H9 (cell line): ENCODE measurements around the gene KCNIP3. TPM values are rescaled to one million over a fixed set of nuclear protein-coding genes. Genes with fewer than 3 reads are reported as not detected.
A peak's percentile ranks its signal among the peaks of the same experiment; 100 is the strongest.

Experiments used
- DNase-seq: peaks from one replicate; pipeline ENCODE4 v3.0.0-alpha.2; 2017
- H2AFZ ChIP-seq: one replicate; pipeline ENCODE4 v1.6.1; 2013; ENCODE audit warnings: mild to moderate bottlenecking, low read length, control low read depth, moderate library complexity
- H2AK5ac ChIP-seq: 2 replicates; pipeline ENCODE4 v1.6.1; 2013; ENCODE audit warnings: low read length, control low read depth, mixed read lengths; ENCODE audit not compliant: insufficient read length
- H2BK120ac ChIP-seq: one replicate; pipeline ENCODE4 v1.6.1; 2013; ENCODE audit warnings: low read depth, mild to moderate bottlenecking, low read length, control low read depth, inconsistent platforms; ENCODE audit not compliant: poor library complexity, severe bottlenecking
- H2BK12ac ChIP-seq: 2 replicates; pipeline ENCODE4 v1.6.1; 2013; ENCODE audit warnings: low read length, control low read depth, mixed read lengths, low read depth; ENCODE audit not compliant: insufficient read length
- H2BK15ac ChIP-seq: 2 replicates; pipeline ENCODE4 v1.6.1; 2013; ENCODE audit warnings: low read depth, low read length, control low read depth
- H2BK20ac ChIP-seq: one replicate; pipeline ENCODE4 v1.6.1; 2013; ENCODE audit warnings: low read depth, mild to moderate bottlenecking, low read length, control low read depth, inconsistent platforms; ENCODE audit not compliant: poor library complexity, severe bottlenecking
- H2BK5ac ChIP-seq: 2 replicates; pipeline ENCODE4 v1.6.1; 2013; ENCODE audit warnings: low read length, control low read depth, mixed read lengths; ENCODE audit not compliant: insufficient read length
- H3K14ac ChIP-seq: 2 replicates; pipeline ENCODE4 v1.6.1; 2013; ENCODE audit warnings: low read length, control low read depth; ENCODE audit not compliant: insufficient read depth
- H3K18ac ChIP-seq: 2 replicates; pipeline ENCODE4 v1.6.1; 2013; ENCODE audit warnings: low read depth, mild to moderate bottlenecking, mixed read lengths, low read length, control low read depth; ENCODE audit not compliant: insufficient read length
- H3K23ac ChIP-seq: 2 replicates; pipeline ENCODE4 v1.6.1; 2013; ENCODE audit warnings: low read length, control low read depth, mixed read lengths, low read depth; ENCODE audit not compliant: insufficient read length
- H3K23me2 ChIP-seq: 2 replicates; pipeline ENCODE4 v1.6.1; 2013; ENCODE audit warnings: low read depth, mild to moderate bottlenecking, mixed read lengths, low read length, control low read depth; ENCODE audit not compliant: insufficient read length, poor library complexity, severe bottlenecking
- H3K27ac ChIP-seq: 2 replicates; pipeline ENCODE4 v1.5.1; 2013; ENCODE audit warnings: low read length, control low read depth, mixed read lengths, low read depth; ENCODE audit not compliant: insufficient read length
- H3K27me3 ChIP-seq: 2 replicates; pipeline ENCODE4 v1.6.1; 2013; ENCODE audit warnings: low read length, control low read depth, inconsistent platforms; ENCODE audit not compliant: insufficient read depth
- H3K4ac ChIP-seq: 2 replicates; pipeline ENCODE4 v1.6.1; 2013; ENCODE audit warnings: low read depth, mild to moderate bottlenecking, control low read depth, inconsistent platforms, low read length, moderate library complexity
- H3K4me1 ChIP-seq: 2 replicates; pipeline ENCODE4 v1.6.1; 2013; ENCODE audit warnings: low read length, control low read depth, inconsistent platforms; ENCODE audit not compliant: insufficient read depth
- H3K4me2 ChIP-seq: 2 replicates; pipeline ENCODE4 v1.6.1; 2013; ENCODE audit warnings: low read length, control low read depth, mixed read lengths; ENCODE audit not compliant: insufficient read length, insufficient read depth
- H3K56ac ChIP-seq: 2 replicates; pipeline ENCODE4 v1.6.1; 2013; ENCODE audit warnings: low read depth, mild to moderate bottlenecking, mixed read lengths, low read length, control low read depth; ENCODE audit not compliant: insufficient read length
- H3K79me1 ChIP-seq: 2 replicates; pipeline ENCODE4 v1.6.1; 2013; ENCODE audit warnings: low read depth, mild to moderate bottlenecking, moderate library complexity, low read length, control low read depth, inconsistent platforms; ENCODE audit not compliant: insufficient read depth, poor library complexity, severe bottlenecking
- H3K79me2 ChIP-seq: 2 replicates; pipeline ENCODE4 v1.6.1; 2013; ENCODE audit warnings: low read length, control low read depth, inconsistent platforms; ENCODE audit not compliant: insufficient read depth
- H3K9ac ChIP-seq: 2 replicates; pipeline ENCODE4 v1.6.1; 2013; ENCODE audit warnings: low read length, control low read depth, mixed read lengths; ENCODE audit not compliant: insufficient read length; ENCODE audit errors: extremely low read depth
- H3K9me3 ChIP-seq: one replicate; pipeline ENCODE4 v1.6.1; 2013; ENCODE audit warnings: low read depth, low read length, inconsistent platforms; ENCODE audit not compliant: control insufficient read depth
- H3T11ph ChIP-seq: one replicate; pipeline ENCODE4 v1.6.1; 2013; ENCODE audit warnings: mild to moderate bottlenecking, low read length, control low read depth, inconsistent platforms
- H4K20me1 ChIP-seq: one replicate; pipeline ENCODE4 v1.6.1; 2013; ENCODE audit not compliant: control insufficient read depth, insufficient read length, insufficient read depth
- H4K5ac ChIP-seq: 2 replicates; pipeline ENCODE4 v1.6.1; 2013; ENCODE audit warnings: low read depth, mild to moderate bottlenecking, mixed read lengths, low read length, control low read depth; ENCODE audit not compliant: insufficient read length
- H4K8ac ChIP-seq: replicated peaks from 2 replicates; pipeline ENCODE4 v1.6.1; 2013; ENCODE audit warnings: low read length, control low read depth, mixed read lengths, low read depth; ENCODE audit not compliant: insufficient read length
- H4K91ac ChIP-seq: 2 replicates; pipeline ENCODE4 v1.6.1; 2013; ENCODE audit warnings: low read depth, mild to moderate bottlenecking, moderate library complexity, mixed read lengths, low read length, control low read depth; ENCODE audit not compliant: insufficient read length
- H3K27ac Mint-ChIP-seq, 3 experiments: 2 replicates in 2 of 3; 3 replicates in 1 of 3; pipeline ENCODE4 v1.8.0; 2020 to 2021; ENCODE audit warnings: mixed read lengths in 3 of 3, mild to moderate bottlenecking in 1 of 3, moderate library complexity in 1 of 3
- H3K27me3 Mint-ChIP-seq: 2 replicates; pipeline ENCODE4 v1.8.0; 2021; ENCODE audit warnings: low read depth, mild to moderate bottlenecking, moderate library complexity, mixed read lengths
- H3K36me3 Mint-ChIP-seq, 3 experiments: 2 replicates in 2 of 3; 3 replicates in 1 of 3; pipeline ENCODE4 v1.8.0; 2020 to 2021; ENCODE audit warnings: low read depth in 3 of 3, mixed read lengths in 3 of 3; ENCODE audit not compliant: insufficient read depth in 1 of 3
- H3K4me1 Mint-ChIP-seq, 2 experiments: 2 replicates each; pipeline ENCODE4 v1.8.0; 2020; ENCODE audit warnings: mixed read lengths in 2 of 2
- H3K4me3 Mint-ChIP-seq, 2 experiments: 2 replicates in 1 of 2; 3 replicates in 1 of 2; pipeline ENCODE4 v1.8.0; 2020 to 2021; ENCODE audit warnings: mild to moderate bottlenecking in 2 of 2, mixed read lengths in 2 of 2, moderate library complexity in 1 of 2
- H3K9me3 Mint-ChIP-seq, 2 experiments: 2 replicates in 1 of 2; 3 replicates in 1 of 2; pipeline ENCODE4 v1.8.0; 2020; ENCODE audit warnings: mild to moderate bottlenecking in 2 of 2, mixed read lengths in 2 of 2, moderate library complexity in 1 of 2
- CTCF ChIP-seq: fragments of 200-600 bp; sonication (generic); conservative IDR thresholded peaks from 3 replicates; pipeline ENCODE4 v1.8.0; 2021; ENCODE audit warnings: antibody characterized with exemption, mild to moderate bottlenecking
- WGBS: extraction: QIAGEN DNeasy Blood & Tissue Kit; methylation state at CpG from one replicate; pipeline ENCODE4 v1.1.7; 2013; ENCODE audit warnings: missing lambda C conversion rate, low lambda C conversion rate, mixed read lengths; ENCODE audit not compliant: insufficient read length; ENCODE audit errors: extremely low coverage; 5-methylcytosine and 5-hydroxymethylcytosine counted together
- total RNA-seq: library from RNA; stranded (reverse); gene quantifications from 2 replicates; pipeline ENCODE4 v1.2.1, GENCODE V29; 2021

The KCNIP3 gene
- total RNA-seq, 1 experiment from 2014 or later = 1.5 TPM

GRCh38 chr2:95312543-95313201 is 15.5 kb downstream of the KCNIP3 start:
- H4K5ac ChIP-seq = no peak overlapping the region
- no peak for TF ChIP-seq CTCF
- DNase-seq = no peak
- Mint-ChIP-seq H3K27me3 (peaks cover 2% of the 10 kb centered on the region), H3K36me3 (no peaks in the 10 kb centered on the region; a peak in 1 of 7 replicates), H3K4me1 (peaks cover 16 to 24% of the 10 kb centered on the region in 2 experiments), H3K27ac (peak overlapping the region in 1 of 3 experiments; percentile 82; a peak in 1 of 7 replicates), H3K9me3 (no peaks in the 10 kb centered on the region; a peak in 2 of 5 replicates), H3K4me3 (no peak overlapping the region)
- H3K9ac ChIP-seq = no peak overlapping the region
- no peak overlapping the region for H2AFZ ChIP-seq
- no peak overlapping the region for H2BK15ac ChIP-seq
- no peak overlapping the region for H2BK20ac ChIP-seq
- no peak overlapping the region for H2BK12ac ChIP-seq
- no peaks in the 10 kb centered on the region for H3K9me3 ChIP-seq
- H3K27me3 ChIP-seq = no peaks in the 10 kb centered on the region
- no peak overlapping the region for H3K4me2 ChIP-seq
- H2AK5ac ChIP-seq = no peak overlapping the region
- no peak overlapping the region for H3K56ac ChIP-seq
- H4K20me1 ChIP-seq = no peaks in the 10 kb centered on the region
- H3K79me1 ChIP-seq = no peaks in the 10 kb centered on the region
- peak overlapping the region; percentile 34 for H3K18ac ChIP-seq
- H4K91ac ChIP-seq = no peak overlapping the region
- no CpG with 5 or more reads among the region's 24 CpGs for WGBS
- H4K8ac ChIP-seq = no peak overlapping the region
- no peak overlapping the region for H3K27ac ChIP-seq
- no peaks in the 10 kb centered on the region for H3K23me2 ChIP-seq
- no peaks in the 10 kb centered on the region for H3K79me2 ChIP-seq
- H3K4ac ChIP-seq = no peak overlapping the region
- no peak overlapping the region for H3K23ac ChIP-seq
- H3K14ac ChIP-seq = no peak overlapping the region; the same call in 1 of the 2 replicates
- no peak overlapping the region for H2BK120ac ChIP-seq
- H3T11ph ChIP-seq = no peak overlapping the region
- H2BK5ac ChIP-seq = no peak overlapping the region
- H3K4me1 ChIP-seq = no peaks in the 10 kb centered on the region
